HepG2 (cell line): Measurements from ENCODE around the gene CPXM2. TPM values are rescaled to one million over a fixed set of nuclear protein-coding genes. Genes with fewer than 3 reads are reported as not detected.

ENCODE experiments used
- ATAC-seq: fragments of 200-7000 bp; cut with Tn5 transposase; 3 replicates; pipeline ENCODE4 v1.9.1; 2020; ENCODE audit warnings: mild to moderate bottlenecking, moderate library complexity
- BruUV-seq: library from RNA; stranded (reverse); fragments of 400-500 nt; replicated peaks from 2 replicates; lab custom pipeline; 2021; lab: Mats Ljungman, UMichigan
- CTCF ChIA-PET: fragments of 300-600 bp; formaldehyde crosslinking; extraction: SDS; loops from one replicate; lab custom pipeline; 2021; ENCODE audit warnings: low total read pairs, inconsistent platforms, low intra/inter-chr PET ratio; lab: Yijun Ruan, JAX
- POLR2A ChIA-PET: fragments of 350-600 bp; sonication (Branson Sonifier 250); formaldehyde crosslinking; loops from one replicate; lab custom pipeline; 2020; ENCODE audit warnings: antibody characterized with exemption, inconsistent platforms; lab: Yijun Ruan, JAX
- DNase-seq: peaks from one replicate; pipeline ENCODE4 v3.0.0-alpha.2; 2015; ENCODE audit warnings: low spot score
- FAIRE-seq: peaks from 3 replicates; lab custom pipeline; 2011; peaks lifted over from hg19 to GRCh38; lab: Jason Lieb, UNC
- H2AFZ ChIP-seq: one replicate; pipeline ENCODE4 v1.6.1; 2011; ENCODE audit warnings: low read length, inconsistent platforms
- H3K27ac ChIP-seq: fragments of 300-600 bp; 3 replicates; pipeline ENCODE4 v1.8.0; 2011; ENCODE audit warnings: mixed run types, mild to moderate bottlenecking, mixed read lengths, low read length, inconsistent platforms; ENCODE audit not compliant: insufficient read depth; ENCODE audit errors: extremely low read length
- H3K27me3 ChIP-seq, 2 experiments: fragments of 200-600 bp in 1 of 2; 2 replicates in 1 of 2; 3 replicates in 1 of 2; pipeline versions ENCODE4 v1.6.0 to v1.8.0; 2011; ENCODE audit warnings: low read length in 2 of 2, mild to moderate bottlenecking in 2 of 2, moderate library complexity in 2 of 2, inconsistent platforms in 1 of 2; ENCODE audit not compliant: insufficient read depth in 2 of 2, control insufficient read depth in 1 of 2
- H3K36me3 ChIP-seq, 2 experiments: fragments of 200-600 bp in 1 of 2; replicated peaks in 1 of 2; 2 replicates in 1 of 2; 3 replicates in 1 of 2; pipeline versions ENCODE4 v1.5.1 to v1.8.0; 2011; ENCODE audit warnings: low read length in 2 of 2, inconsistent platforms in 1 of 2; ENCODE audit not compliant: insufficient read depth in 2 of 2, control insufficient read depth in 1 of 2
- H3K4me1 ChIP-seq: 2 replicates; pipeline ENCODE4 v1.5.1; 2012; ENCODE audit warnings: low read length, inconsistent platforms; ENCODE audit not compliant: insufficient read depth
- H3K4me2 ChIP-seq: 2 replicates; pipeline ENCODE4 v1.6.0; 2011; ENCODE audit warnings: low read depth, low read length, inconsistent platforms
- H3K4me3 ChIP-seq, 3 experiments: fragments of 200-600 bp in 1 of 3; sonication (generic), shearing (Covaris generic) in 1 of 3; replicated peaks in 1 of 3; 2 replicates each; pipeline ENCODE4 v1.5.1; 2011 to 2016; ENCODE audit warnings: low read length in 3 of 3, inconsistent platforms in 2 of 3, low read depth in 2 of 3, mild to moderate bottlenecking in 2 of 3, control low read depth in 1 of 3, mixed read lengths in 1 of 3; ENCODE audit not compliant: insufficient read depth in 1 of 3
- H3K79me2 ChIP-seq: one replicate; pipeline ENCODE4 v1.6.1; 2011; ENCODE audit warnings: low read length, inconsistent platforms; ENCODE audit not compliant: insufficient read depth
- H3K9ac ChIP-seq: 2 replicates; pipeline ENCODE4 v1.6.0; 2011; ENCODE audit warnings: mild to moderate bottlenecking, low read depth, low read length, inconsistent platforms; ENCODE audit not compliant: insufficient read depth
- H3K9me3 ChIP-seq: 2 replicates; pipeline ENCODE4 v1.5.1; 2012; ENCODE audit warnings: mild to moderate bottlenecking, low read length
- H4K20me1 ChIP-seq: 2 replicates; pipeline ENCODE4 v1.6.0; 2011; ENCODE audit warnings: inconsistent platforms, mild to moderate bottlenecking, low read length, moderate library complexity; ENCODE audit not compliant: insufficient read depth
- CENPT ChIP-seq: sonication (generic); formaldehyde crosslinking; IDR thresholded peaks from 2 replicates; pipeline ENCODE4 v1.8.0; 2022; ENCODE audit warnings: low read depth, mild to moderate bottlenecking, moderate library complexity, missing genetic modification reagents
- KDM4B ChIP-seq: sonication (generic); formaldehyde crosslinking; IDR thresholded peaks from 2 replicates; pipeline ENCODE4 v1.4.0; 2020; ENCODE audit warnings: missing genetic modification reagents
- NFKBIZ ChIP-seq: IDR thresholded peaks from 2 replicates; pipeline ENCODE4 v1.6.1; 2018; ENCODE audit warnings: missing genetic modification reagents, missing compliant biosample characterization
- TBL1XR1 ChIP-seq: fragments of 150-350 bp; IDR thresholded peaks from 2 replicates; pipeline ENCODE4 v1.6.1; 2014; ENCODE audit warnings: borderline replicate concordance, low read length; ENCODE audit not compliant: partially characterized antibody
- ZBED4 ChIP-seq: sonication (generic); formaldehyde crosslinking; IDR thresholded peaks from 2 replicates; pipeline ENCODE4 v1.4.0; 2020; ENCODE audit warnings: missing genetic modification reagents, borderline replicate concordance
- ZNF331 ChIP-seq: sonication (generic); formaldehyde crosslinking; IDR thresholded peaks from 2 replicates; pipeline ENCODE4 v1.4.0; 2020; ENCODE audit warnings: missing genetic modification reagents
- WGBS: methylation state at CpG from one replicate; pipeline ENCODE4 v1.1.6; 2017; ENCODE audit warnings: low lambda C conversion rate; 5-methylcytosine and 5-hydroxymethylcytosine counted together
- in situ Hi-C: cut with HindIII; loops from 2 replicates; pipeline ENCODE4 v1.10.0; 2017; ENCODE audit warnings: low pct_unique_long_range_greater_than_20kb; ENCODE audit not compliant: extremely low pct_ligation_motif_present
- intact Hi-C: fragments of 100-400 bp; cut with micrococcal nuclease; formaldehyde crosslinking; loops from one replicate; pipeline ENCODE4 v1.10.0; 2022; ENCODE audit not compliant: unreplicated experiment
- polyA plus RNA-seq, 8 experiments: library from polyadenylated mRNA; depleted of rRNA in 3 of 8; stranded (reverse) in 7 of 8; unstranded in 1 of 8; fragments of >200 nt; fragmentation: Illumina TruSeq in 4 of 8; extraction: Trizol in 4 of 8; gene quantifications; 2 replicates each; pipeline versions ENCODE4 v1.2.1 to v1.2.3, GENCODE V29; 2011 to 2016; ENCODE audit warnings: low read depth in 4 of 8, missing spikeins in 1 of 8, mixed read lengths in 1 of 8; ENCODE audit not compliant: insufficient read depth in 1 of 8
- total RNA-seq, 5 experiments: library from RNA; depleted of rRNA; stranded (reverse); fragments of >200 nt; fragmentation: Illumina TruSeq; extraction: Trizol; gene quantifications; 2 replicates each; pipeline ENCODE4 v1.2.3, GENCODE V29; 2016; ENCODE audit warnings: low read depth in 1 of 5

CPXM2 gene
- total and polyA plus RNA-seq, 2 of the 13 experiments (the other 11 are each of a cell fraction or from before 2014, with no cell fraction given): 0.03 TPM; not detected in 1

- TF ChIP-seq ZBED4 (CRISPR knock-in tag) (no peak), CENPT (CRISPR knock-in tag) (no peak), TBL1XR1 (no peak), KDM4B (CRISPR knock-in tag) (no peak)
- TF ChIP-seq, all 625 proteins: peak for 0
These were observed 171.1 kb downstream of the CPXM2 start (continued) for GRCh38 chr10:123720536-123720935.

GRCh38 chr10:123718544-123719060, 173.0 kb downstream of the CPXM2 start:
- no peak for FAIRE-seq

More at GRCh38 chr10:123718544-123719060, 173.0 kb downstream of the CPXM2 start:
- ChIA-PET CTCF (no interaction called here), POLR2A (no interaction called here)
- no peak for ATAC-seq
- Histone ChIP-seq H4K20me1 (no peaks in the 10 kb centered on the region), H3K9me3 (no peaks in the 10 kb centered on the region), H3K79me2 (no peaks in the 10 kb centered on the region), H3K9ac (no peak overlapping the region), H3K27me3 (peaks cover 0 to 4% of the 10 kb centered on the region in 2 experiments; a peak in 1 of 5 replicates), H3K36me3 (no peaks in the 10 kb centered on the region), H3K4me2 (no peak overlapping the region), H2AFZ (no peak overlapping the region), H3K27ac (no peak overlapping the region), H3K4me3 (no peak overlapping the region), H3K4me1 (no peaks in the 10 kb centered on the region)
- intact Hi-C loops: no loop called here
- in situ Hi-C loops: no loop called here
- no peak for DNase-seq
- TF ChIP-seq NFKBIZ (CRISPR knock-in tag): no peak
- peak; percentile 87 for TF ChIP-seq ZNF331
- WGBS: 0% methylated on average over 2 of the region's 4 CpGs
- BruUV-seq: no TSS peak
